KOPT-K1 (cell line): Measurements from ENCODE around the gene FAXDC2.

Experiments
- H3K27ac ChIP-seq: fragments of 200-600 bp; sonication (generic); 2 replicates; pipeline ENCODE4 v1.5.1; 2016; ENCODE audit warnings: antibody characterized with exemption, mild to moderate bottlenecking, low read depth, low read length; ENCODE audit not compliant: poor library complexity, severe bottlenecking
- H3K36me3 ChIP-seq: fragments of 200-600 bp; sonication (generic); 2 replicates; pipeline ENCODE4 v1.5.1; 2017; ENCODE audit warnings: antibody characterized with exemption, mild to moderate bottlenecking, low read length, moderate library complexity; ENCODE audit not compliant: insufficient read depth
- H3K9me3 ChIP-seq: fragments of 200-600 bp; sonication (generic); 2 replicates; pipeline ENCODE4 v1.5.1; 2017; ENCODE audit warnings: antibody characterized with exemption, low read length, mild to moderate bottlenecking; ENCODE audit not compliant: insufficient read depth, poor library complexity, severe bottlenecking

The FAXDC2 gene

GRCh38 chr5:154780128-154780527, 70.3 kb downstream of the FAXDC2 start:
- Histone ChIP-seq H3K36me3 (peaks cover 47% of the 10 kb centered on the region), H3K27ac (no peak overlapping the region), H3K9me3 (no peaks in the 10 kb centered on the region)

- Histone ChIP-seq H3K27ac (no peak overlapping the region), H3K36me3 (peaks cover 47% of the 10 kb centered on the region)
These were observed 71.3 kb downstream of the FAXDC2 start for GRCh38 chr5:154779105-154779504.

GRCh38 chr5:154778534-154778933, 71.9 kb downstream of the FAXDC2 start:
- Histone ChIP-seq H3K27ac (no peak overlapping the region), H3K36me3 (peaks cover 44% of the 10 kb centered on the region), H3K9me3 (no peaks in the 10 kb centered on the region)

More at GRCh38 chr5:154779105-154779504, 71.3 kb downstream of the FAXDC2 start:
- H3K9me3 ChIP-seq: no peaks in the 10 kb centered on the region

GRCh38 chr5:154776167-154776566, 74.2 kb downstream of the FAXDC2 start:
- Histone ChIP-seq H3K36me3 (peaks cover 45% of the 10 kb centered on the region), H3K9me3 (no peaks in the 10 kb centered on the region), H3K27ac (no peak overlapping the region)

GRCh38 chr5:154773326-154773725, 77.1 kb downstream of the FAXDC2 start:
- no peak overlapping the region for H3K27ac ChIP-seq
- no peaks in the 10 kb centered on the region for H3K9me3 ChIP-seq
- peaks cover 53% of the 10 kb centered on the region for H3K36me3 ChIP-seq

- Histone ChIP-seq H3K36me3 (peaks cover 44% of the 10 kb centered on the region), H3K9me3 (no peaks in the 10 kb centered on the region), H3K27ac (no peak overlapping the region)
These were observed 79.0 kb downstream of the FAXDC2 start for GRCh38 chr5:154771383-154771901.

GRCh38 chr5:154770111-154770510, 80.3 kb downstream of the FAXDC2 start:
- Histone ChIP-seq H3K27ac (no peak overlapping the region), H3K36me3 (peaks cover 33% of the 10 kb centered on the region), H3K9me3 (no peaks in the 10 kb centered on the region)
